ENCODE measurements around the gene KIAA0930. TPM values are rescaled to one million over a fixed set of nuclear protein-coding genes. Genes with fewer than 3 reads are reported as not detected.

The KIAA0930 gene
- total and polyA plus RNA-seq, 2 experiments from 2014 or later: 15.0 to 78.6 TPM

GRCh38 chr22:45169591-45170466 lies 70.9 kb downstream of the KIAA0930 start:
- Histone ChIP-seq H2AFZ (no peak overlapping the region), H3K36me3 (ENCODE audit: insufficient read depth) (peaks cover 57% of the 10 kb centered on the region), H3K4me3 (no peak overlapping the region), H3K4me2 (no peak overlapping the region), H3K27me3 (ENCODE audit: insufficient read depth) (no peaks in the 10 kb centered on the region), H3K4me1 (ENCODE audit: insufficient read depth) (peaks cover 11% of the 10 kb centered on the region), H4K20me1 (replicated peaks; ENCODE audit: insufficient read depth) (peaks cover 52% of the 10 kb centered on the region), H3K27ac (ENCODE audit: low read depth) (no peak overlapping the region), H3K79me2 (replicated peaks; ENCODE audit: insufficient read depth) (peaks cover 96% of the 10 kb centered on the region), H3F3A (replicated peaks; ENCODE audit: low read depth) (no peaks in the 10 kb centered on the region; the same call in 1 of the 2 replicates), H3K9me2 (ENCODE audit: insufficient read depth) (no peaks in the 10 kb centered on the region)
- Mint-ChIP-seq H3K27me3 (ENCODE audit: insufficient read depth, low read depth, poor library complexity) (no peaks in the 10 kb centered on the region), H3K27ac (no peak overlapping the region; the same call in 1 of the 2 replicates), H3K4me1 (peaks cover 12% of the 10 kb centered on the region), H3K36me3 (ENCODE audit: low read depth) (peaks cover 77% of the 10 kb centered on the region), H3K4me3 (no peak overlapping the region), H3K9me3 (no peaks in the 10 kb centered on the region; the same call in 2 of the 3 replicates)
- ATAC-seq (no peak), DNase-seq (ENCODE audit: low spot score) (no peak)
- TF ChIP-seq ZNF331 (CRISPR knock-in tag; IDR thresholded peaks at IDR 0.05; ENCODE audit: low read depth) (no peak), CREB1 (CRISPR knock-in tag; IDR thresholded peaks at IDR 0.05; ENCODE audit: low read depth) (no peak), EZH2phosphoT487 (IDR thresholded peaks at IDR 0.05; ENCODE audit: unreplicated experiment) (no peak), ETS1 (IDR thresholded peaks at IDR 0.05) (no peak), EZH2 (IDR thresholded peaks at IDR 0.05; ENCODE audit: low read depth, unreplicated experiment) (no peak), ZNF462 (CRISPR knock-in tag; IDR thresholded peaks at IDR 0.05) (no peak), POLR2AphosphoS5 (IDR thresholded peaks at IDR 0.05; ENCODE audit: low read depth) (no peak), NANOG (IDR thresholded peaks at IDR 0.05; ENCODE audit: borderline replicate concordance) (no peak), STAT1 (IDR thresholded peaks at IDR 0.05; ENCODE audit: unreplicated experiment) (no peak), JUNB (IDR thresholded peaks at IDR 0.05; ENCODE audit: unreplicated experiment) (no peak), ZNF114 (CRISPR knock-in tag; IDR thresholded peaks at IDR 0.05) (no peak)
- TF ChIP-seq, protein P1, sequence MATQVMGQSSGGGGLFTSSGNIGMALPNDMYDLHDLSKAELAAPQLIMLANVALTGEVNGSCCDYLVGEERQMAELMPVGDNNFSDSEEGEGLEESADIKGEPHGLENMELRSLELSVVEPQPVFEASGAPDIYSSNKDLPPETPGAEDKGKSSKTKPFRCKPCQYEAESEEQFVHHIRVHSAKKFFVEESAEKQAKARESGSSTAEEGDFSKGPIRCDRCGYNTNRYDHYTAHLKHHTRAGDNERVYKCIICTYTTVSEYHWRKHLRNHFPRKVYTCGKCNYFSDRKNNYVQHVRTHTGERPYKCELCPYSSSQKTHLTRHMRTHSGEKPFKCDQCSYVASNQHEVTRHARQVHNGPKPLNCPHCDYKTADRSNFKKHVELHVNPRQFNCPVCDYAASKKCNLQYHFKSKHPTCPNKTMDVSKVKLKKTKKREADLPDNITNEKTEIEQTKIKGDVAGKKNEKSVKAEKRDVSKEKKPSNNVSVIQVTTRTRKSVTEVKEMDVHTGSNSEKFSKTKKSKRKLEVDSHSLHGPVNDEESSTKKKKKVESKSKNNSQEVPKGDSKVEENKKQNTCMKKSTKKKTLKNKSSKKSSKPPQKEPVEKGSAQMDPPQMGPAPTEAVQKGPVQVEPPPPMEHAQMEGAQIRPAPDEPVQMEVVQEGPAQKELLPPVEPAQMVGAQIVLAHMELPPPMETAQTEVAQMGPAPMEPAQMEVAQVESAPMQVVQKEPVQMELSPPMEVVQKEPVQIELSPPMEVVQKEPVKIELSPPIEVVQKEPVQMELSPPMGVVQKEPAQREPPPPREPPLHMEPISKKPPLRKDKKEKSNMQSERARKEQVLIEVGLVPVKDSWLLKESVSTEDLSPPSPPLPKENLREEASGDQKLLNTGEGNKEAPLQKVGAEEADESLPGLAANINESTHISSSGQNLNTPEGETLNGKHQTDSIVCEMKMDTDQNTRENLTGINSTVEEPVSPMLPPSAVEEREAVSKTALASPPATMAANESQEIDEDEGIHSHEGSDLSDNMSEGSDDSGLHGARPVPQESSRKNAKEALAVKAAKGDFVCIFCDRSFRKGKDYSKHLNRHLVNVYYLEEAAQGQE (IDR thresholded peaks at IDR 0.05; ENCODE audit: unreplicated experiment): no peak
- TF ChIP-seq, protein P2, sequence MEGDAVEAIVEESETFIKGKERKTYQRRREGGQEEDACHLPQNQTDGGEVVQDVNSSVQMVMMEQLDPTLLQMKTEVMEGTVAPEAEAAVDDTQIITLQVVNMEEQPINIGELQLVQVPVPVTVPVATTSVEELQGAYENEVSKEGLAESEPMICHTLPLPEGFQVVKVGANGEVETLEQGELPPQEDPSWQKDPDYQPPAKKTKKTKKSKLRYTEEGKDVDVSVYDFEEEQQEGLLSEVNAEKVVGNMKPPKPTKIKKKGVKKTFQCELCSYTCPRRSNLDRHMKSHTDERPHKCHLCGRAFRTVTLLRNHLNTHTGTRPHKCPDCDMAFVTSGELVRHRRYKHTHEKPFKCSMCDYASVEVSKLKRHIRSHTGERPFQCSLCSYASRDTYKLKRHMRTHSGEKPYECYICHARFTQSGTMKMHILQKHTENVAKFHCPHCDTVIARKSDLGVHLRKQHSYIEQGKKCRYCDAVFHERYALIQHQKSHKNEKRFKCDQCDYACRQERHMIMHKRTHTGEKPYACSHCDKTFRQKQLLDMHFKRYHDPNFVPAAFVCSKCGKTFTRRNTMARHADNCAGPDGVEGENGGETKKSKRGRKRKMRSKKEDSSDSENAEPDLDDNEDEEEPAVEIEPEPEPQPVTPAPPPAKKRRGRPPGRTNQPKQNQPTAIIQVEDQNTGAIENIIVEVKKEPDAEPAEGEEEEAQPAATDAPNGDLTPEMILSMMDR (conservative IDR thresholded peaks at IDR 0.05; ENCODE audit: low read depth in 2 of 2): no peak

Data from GM23338 (cell line).